GM18870 (cell line): ENCODE measurements around the gene ASB16.
A peak's percentile ranks its signal among the peaks of the same experiment; 100 is the strongest.
"Not testable (repeated sequence)": the region's sequence is repeated elsewhere in the genome, so short reads cannot be mapped to it uniquely, and the experiment has no call there.

ENCODE experiments used
- ATAC-seq: cut with Tn5 transposase; IDR thresholded peaks from one replicate; pipeline ENCODE4 v1.9.1; 2021; ENCODE audit warnings: moderate library complexity; ENCODE audit not compliant: unreplicated experiment

The ASB16 gene

GRCh38 chr17:44146375-44147346 lies 23.8 kb upstream of the ASB16 start:
- ATAC-seq: no peak

GRCh38 chr17:44147812-44148211 lies 22.7 kb upstream of the ASB16 start:
- no peak for ATAC-seq

GRCh38 chr17:44149066-44149465 lies 21.4 kb upstream of the ASB16 start:
- not testable (repeated sequence) for ATAC-seq

GRCh38 chr17:44149750-44150329 lies 20.7 kb upstream of the ASB16 start:
- no peak for ATAC-seq

GRCh38 chr17:44152875-44153274 lies 17.6 kb upstream of the ASB16 start:
- ATAC-seq: no peak

GRCh38 chr17:44155488-44155887 lies 15.0 kb upstream of the ASB16 start:
- no peak for ATAC-seq

- no peak for ATAC-seq
Observed at GRCh38 chr17:44159519-44160210, 10.8 kb upstream of the ASB16 start.

- no peak for ATAC-seq
Observed at GRCh38 chr17:44164476-44164875, 6.0 kb upstream of the ASB16 start.

GRCh38 chr17:44167181-44167861 lies 3.2 kb upstream of the ASB16 start:
- ATAC-seq: no peak

- no peak for ATAC-seq
Observed at GRCh38 chr17:44170135-44170498, 387 bp upstream of the ASB16 start.

GRCh38 chr17:44171931-44172455 lies 1.5 kb downstream of the ASB16 start:
- ATAC-seq: no peak

GRCh38 chr17:44174427-44174826 lies 3.9 kb downstream of the ASB16 start:
- ATAC-seq: no peak

- no peak for ATAC-seq
Observed at GRCh38 chr17:44176257-44176656, 5.8 kb downstream of the ASB16 start.

- no peak for ATAC-seq
Observed at GRCh38 chr17:44176671-44177501, 6.4 kb downstream of the ASB16 start.

GRCh38 chr17:44177640-44178039 lies 7.1 kb downstream of the ASB16 start:
- ATAC-seq: no peak

GRCh38 chr17:44178133-44178532 lies 7.6 kb downstream of the ASB16 start:
- ATAC-seq: no peak

GRCh38 chr17:44183024-44183423 lies 12.5 kb downstream of the ASB16 start:
- no peak for ATAC-seq

- ATAC-seq: no peak
Observed at GRCh38 chr17:44184212-44184810, 13.8 kb downstream of the ASB16 start.

- ATAC-seq: peak; percentile 84
Observed at GRCh38 chr17:44186307-44187130, 16.0 kb downstream of the ASB16 start, which contains the start of gene TMUB2. TMUB2 (plus strand) TSS chr17:44186972; CDS start chr17:44187709, 737 bp downstream.
